Measurements from ENCODE around the gene EEF1A2.
A peak's percentile ranks its signal among the peaks of the same experiment; 100 is the strongest.

Gene EEF1A2

GRCh38 chr20:63447320-63447719 lies 51.6 kb downstream of the EEF1A2 start:
- DNase-seq: no peak

GRCh38 chr20:63446216-63447024 lies 52.5 kb downstream of the EEF1A2 start:
- no peak for DNase-seq

- DNase-seq: no peak
Measured at GRCh38 chr20:63445075-63445734, 53.7 kb downstream of the EEF1A2 start.

GRCh38 chr20:63444548-63444947 lies 54.3 kb downstream of the EEF1A2 start:
- DNase-seq: no peak

GRCh38 chr20:63443606-63444395 lies 55.1 kb downstream of the EEF1A2 start:
- DNase-seq: no peak

- peak in 1 of 2 experiments; percentile 13 for DNase-seq
Measured at GRCh38 chr20:63442100-63442493, 56.8 kb downstream of the EEF1A2 start.

GRCh38 chr20:63441136-63442099 lies 57.5 kb downstream of the EEF1A2 start:
- DNase-seq: no peak

- no peak for DNase-seq
Measured at GRCh38 chr20:63440366-63440955, 58.4 kb downstream of the EEF1A2 start.

GRCh38 chr20:63439866-63440265 lies 59.0 kb downstream of the EEF1A2 start:
- DNase-seq: no peak

GRCh38 chr20:63438121-63438520 lies 60.8 kb downstream of the EEF1A2 start:
- DNase-seq: no peak

Data from AML-193 (cell line).